Astrocyte (in vitro differentiated cells and primary cell): ENCODE data around the gene NEURL1. TPM values are rescaled to one million over a fixed set of nuclear protein-coding genes. Genes with fewer than 3 reads are reported as not detected.

Experiments
- DNase-seq: peaks from one replicate; pipeline ENCODE4 v3.0.0-alpha.2; 2010; ENCODE audit warnings: low read depth
- FAIRE-seq: peaks from 2 replicates; lab custom pipeline; 2011; peaks lifted over from hg19 to GRCh38; lab: Jason Lieb, UNC
- H2AFZ ChIP-seq: 2 replicates; pipeline ENCODE4 v1.6.0; 2012; ENCODE audit warnings: low read depth, low read length, inconsistent platforms
- H3K27ac ChIP-seq: 2 replicates; pipeline ENCODE4 v1.5.1; 2011; ENCODE audit warnings: low read depth, low read length, inconsistent platforms
- H3K27me3 ChIP-seq: 2 replicates; pipeline ENCODE4 v1.6.0; 2011; ENCODE audit warnings: low read length, inconsistent platforms; ENCODE audit not compliant: insufficient read depth
- H3K36me3 ChIP-seq: 2 replicates; pipeline ENCODE4 v1.5.1; 2011; ENCODE audit warnings: low read length, inconsistent platforms; ENCODE audit not compliant: insufficient read depth
- H3K4me1 ChIP-seq: 2 replicates; pipeline ENCODE4 v1.5.1; 2011; ENCODE audit warnings: low read length, inconsistent platforms; ENCODE audit not compliant: insufficient read depth
- H3K4me2 ChIP-seq: 2 replicates; pipeline ENCODE4 v1.6.0; 2012; ENCODE audit warnings: low read length, inconsistent platforms
- H3K4me3 ChIP-seq: 2 replicates; pipeline ENCODE4 v1.5.1; 2011; ENCODE audit warnings: low read depth, mild to moderate bottlenecking, low read length, inconsistent platforms; ENCODE audit not compliant: insufficient read depth
- H3K79me2 ChIP-seq: 2 replicates; pipeline ENCODE4 v1.6.0; 2012; ENCODE audit warnings: mild to moderate bottlenecking, low read length, inconsistent platforms; ENCODE audit not compliant: insufficient read depth
- H3K9ac ChIP-seq: 2 replicates; pipeline ENCODE4 v1.6.0; 2012; ENCODE audit warnings: mild to moderate bottlenecking, low read length, inconsistent platforms
- H3K9me3 ChIP-seq: 2 replicates; pipeline ENCODE4 v1.5.1; 2012; ENCODE audit warnings: low read depth, mild to moderate bottlenecking, low read length, inconsistent platforms; ENCODE audit not compliant: insufficient read depth
- H4K20me1 ChIP-seq: 2 replicates; pipeline ENCODE4 v1.6.0; 2012; ENCODE audit warnings: low read length, inconsistent platforms; ENCODE audit not compliant: insufficient read depth
- H3K27ac Mint-ChIP-seq: one replicate; pipeline ENCODE4 v1.8.0; 2021; ENCODE audit warnings: mild to moderate bottlenecking, mixed read lengths; ENCODE audit not compliant: unreplicated experiment
- H3K27me3 Mint-ChIP-seq: one replicate; pipeline ENCODE4 v1.8.0; 2021; ENCODE audit warnings: low read depth, mixed read lengths; ENCODE audit not compliant: unreplicated experiment
- H3K36me3 Mint-ChIP-seq: one replicate; pipeline ENCODE4 v1.8.0; 2021; ENCODE audit warnings: low read depth, mixed read lengths; ENCODE audit not compliant: unreplicated experiment
- H3K4me1 Mint-ChIP-seq: one replicate; pipeline ENCODE4 v1.8.0; 2021; ENCODE audit warnings: low read depth, mixed read lengths; ENCODE audit not compliant: unreplicated experiment
- H3K4me3 Mint-ChIP-seq: one replicate; pipeline ENCODE4 v1.8.0; 2021; ENCODE audit warnings: mild to moderate bottlenecking, moderate library complexity, mixed read lengths; ENCODE audit not compliant: unreplicated experiment
- H3K9me3 Mint-ChIP-seq: one replicate; pipeline ENCODE4 v1.8.0; 2021; ENCODE audit warnings: mild to moderate bottlenecking, mixed read lengths; ENCODE audit not compliant: unreplicated experiment
- EZH2 ChIP-seq: IDR thresholded peaks from 2 replicates; pipeline ENCODE4 v1.6.1; 2012; ENCODE audit warnings: mild to moderate bottlenecking, low read length, inconsistent platforms; ENCODE audit not compliant: insufficient read depth
- total RNA-seq: library from RNA; stranded (reverse); gene quantifications from 2 replicates; pipeline ENCODE4 v1.2.1, GENCODE V29; 2021
- TF ChIP-seq, protein P1 (sequence below): IDR thresholded peaks from 2 replicates; pipeline ENCODE4 v1.5.1; 2011; ENCODE audit warnings: low read depth, mild to moderate bottlenecking, inconsistent platforms, low read length, moderate library complexity; ENCODE audit not compliant: insufficient read depth

Gene NEURL1
- total RNA-seq, 1 donor from 2014 or later = 1.5 TPM

GRCh38 chr10:103549349-103549685 lies 55.8 kb downstream of the NEURL1 start:
- TF ChIP-seq, protein P1, sequence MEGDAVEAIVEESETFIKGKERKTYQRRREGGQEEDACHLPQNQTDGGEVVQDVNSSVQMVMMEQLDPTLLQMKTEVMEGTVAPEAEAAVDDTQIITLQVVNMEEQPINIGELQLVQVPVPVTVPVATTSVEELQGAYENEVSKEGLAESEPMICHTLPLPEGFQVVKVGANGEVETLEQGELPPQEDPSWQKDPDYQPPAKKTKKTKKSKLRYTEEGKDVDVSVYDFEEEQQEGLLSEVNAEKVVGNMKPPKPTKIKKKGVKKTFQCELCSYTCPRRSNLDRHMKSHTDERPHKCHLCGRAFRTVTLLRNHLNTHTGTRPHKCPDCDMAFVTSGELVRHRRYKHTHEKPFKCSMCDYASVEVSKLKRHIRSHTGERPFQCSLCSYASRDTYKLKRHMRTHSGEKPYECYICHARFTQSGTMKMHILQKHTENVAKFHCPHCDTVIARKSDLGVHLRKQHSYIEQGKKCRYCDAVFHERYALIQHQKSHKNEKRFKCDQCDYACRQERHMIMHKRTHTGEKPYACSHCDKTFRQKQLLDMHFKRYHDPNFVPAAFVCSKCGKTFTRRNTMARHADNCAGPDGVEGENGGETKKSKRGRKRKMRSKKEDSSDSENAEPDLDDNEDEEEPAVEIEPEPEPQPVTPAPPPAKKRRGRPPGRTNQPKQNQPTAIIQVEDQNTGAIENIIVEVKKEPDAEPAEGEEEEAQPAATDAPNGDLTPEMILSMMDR = no peak
- no peak for TF ChIP-seq EZH2
- FAIRE-seq = no peak
- Histone ChIP-seq H2AFZ (no peak overlapping the region), H3K27ac (no peak overlapping the region), H3K9me3 (peaks cover 27% of the 10 kb centered on the region), H3K27me3 (peaks cover 57% of the 10 kb centered on the region), H4K20me1 (peaks cover 5% of the 10 kb centered on the region), H3K79me2 (no peaks in the 10 kb centered on the region), H3K36me3 (no peaks in the 10 kb centered on the region), H3K9ac (no peak overlapping the region), H3K4me2 (no peak overlapping the region), H3K4me3 (no peak overlapping the region), H3K4me1 (no peaks in the 10 kb centered on the region)
- H3K9me3 Mint-ChIP-seq = peaks cover 6% of the 10 kb centered on the region
- no peaks in the 10 kb centered on the region for H3K36me3 Mint-ChIP-seq
- H3K4me3 Mint-ChIP-seq = no peak overlapping the region
- DNase-seq = no peak
- H3K4me1 Mint-ChIP-seq = no peaks in the 10 kb centered on the region
- no peak overlapping the region for H3K27ac Mint-ChIP-seq
- peaks cover 82% of the 10 kb centered on the region for H3K27me3 Mint-ChIP-seq

GRCh38 chr10:103550229-103550628 lies 56.7 kb downstream of the NEURL1 start:
- FAIRE-seq (no peak), DNase-seq (no peak)
- no peak overlapping the region for H3K27ac ChIP-seq
- H3K9me3 ChIP-seq = peaks cover 27% of the 10 kb centered on the region
- H3K79me2 ChIP-seq = no peaks in the 10 kb centered on the region
- H3K4me3 Mint-ChIP-seq = no peak overlapping the region
- H3K27me3 ChIP-seq = peaks cover 52% of the 10 kb centered on the region
- H3K9ac ChIP-seq = no peak overlapping the region
- H4K20me1 ChIP-seq = peaks cover 10% of the 10 kb centered on the region
- peaks cover 1% of the 10 kb centered on the region for H3K4me1 ChIP-seq
- no peak overlapping the region for H3K27ac Mint-ChIP-seq
- no peaks in the 10 kb centered on the region for H3K4me1 Mint-ChIP-seq
- H3K36me3 ChIP-seq = no peaks in the 10 kb centered on the region
- no peaks in the 10 kb centered on the region for H3K36me3 Mint-ChIP-seq
- TF ChIP-seq, protein P1 = no peak
- no peak for TF ChIP-seq EZH2
- H3K4me2 ChIP-seq = no peak overlapping the region
- no peak overlapping the region for H3K4me3 ChIP-seq
- H3K9me3 Mint-ChIP-seq = peaks cover 6% of the 10 kb centered on the region
- H2AFZ ChIP-seq = no peak overlapping the region
- peaks cover 81% of the 10 kb centered on the region for H3K27me3 Mint-ChIP-seq

- no peak overlapping the region for H3K27ac ChIP-seq
- no peak overlapping the region for H3K9ac ChIP-seq
- TF ChIP-seq EZH2 = no peak
- FAIRE-seq (no peak), DNase-seq (no peak)
- Mint-ChIP-seq H3K27me3 (peaks cover 77% of the 10 kb centered on the region), H3K9me3 (peaks cover 6% of the 10 kb centered on the region), H3K4me3 (no peak overlapping the region), H3K27ac (no peak overlapping the region), H3K4me1 (no peaks in the 10 kb centered on the region), H3K36me3 (no peaks in the 10 kb centered on the region)
- H3K4me2 ChIP-seq = no peak overlapping the region
- H4K20me1 ChIP-seq = peaks cover 10% of the 10 kb centered on the region
- no peaks in the 10 kb centered on the region for H3K36me3 ChIP-seq
- peaks cover 27% of the 10 kb centered on the region for H3K9me3 ChIP-seq
- no peaks in the 10 kb centered on the region for H3K79me2 ChIP-seq
- no peak overlapping the region for H3K4me3 ChIP-seq
- peaks cover 52% of the 10 kb centered on the region for H3K27me3 ChIP-seq
- no peak overlapping the region for H2AFZ ChIP-seq
- peaks cover 4% of the 10 kb centered on the region for H3K4me1 ChIP-seq
Observed at GRCh38 chr10:103551619-103552602, 58.4 kb downstream of the NEURL1 start.
